Globus pallidus (tissue), 1 donor: Measurements from ENCODE around the gene UBLCP1.
"Not testable (repeated sequence)": the region's sequence is repeated elsewhere in the genome, so short reads cannot be mapped to it uniquely, and the experiment has no call there.

Source experiments
- DNase-seq: peaks from one replicate; pipeline ENCODE4 v3.0.0-alpha.2; 2015; ENCODE audit warnings: low spot score

The UBLCP1 gene, protein sequence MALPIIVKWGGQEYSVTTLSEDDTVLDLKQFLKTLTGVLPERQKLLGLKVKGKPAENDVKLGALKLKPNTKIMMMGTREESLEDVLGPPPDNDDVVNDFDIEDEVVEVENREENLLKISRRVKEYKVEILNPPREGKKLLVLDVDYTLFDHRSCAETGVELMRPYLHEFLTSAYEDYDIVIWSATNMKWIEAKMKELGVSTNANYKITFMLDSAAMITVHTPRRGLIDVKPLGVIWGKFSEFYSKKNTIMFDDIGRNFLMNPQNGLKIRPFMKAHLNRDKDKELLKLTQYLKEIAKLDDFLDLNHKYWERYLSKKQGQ

GRCh38 chr5:159262859-159263568, at the start of gene UBLCP1:
UBLCP1 (plus strand) TSS chr5:159263290; CDS start chr5:159268916, 5,626 bp downstream.
- DNase-seq = peak; percentile 79

- no peak for DNase-seq
Measured at GRCh38 chr5:159214486-159215271, 48.4 kb upstream of the UBLCP1 start.

DNA sequence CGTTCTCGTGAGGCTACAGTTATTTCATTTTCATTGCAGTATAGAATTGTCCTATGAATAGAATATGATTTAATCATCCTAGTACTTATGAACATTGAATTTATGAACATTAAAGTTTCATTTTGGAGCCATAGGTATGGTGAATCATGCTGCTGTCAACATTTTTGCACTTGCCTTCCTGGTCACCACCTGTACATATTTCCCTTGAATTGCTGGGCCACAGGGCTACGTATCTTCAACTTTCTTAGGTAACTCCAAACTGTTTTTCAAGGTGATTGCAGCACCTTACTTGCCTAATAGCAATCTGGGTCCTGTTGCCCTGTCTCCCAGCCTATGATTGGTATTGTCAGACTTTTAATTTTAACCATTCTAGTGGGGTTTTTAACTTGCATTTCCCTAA, 47.2 kb upstream of the UBLCP1 start:
- DNase-seq = no peak

DNA sequence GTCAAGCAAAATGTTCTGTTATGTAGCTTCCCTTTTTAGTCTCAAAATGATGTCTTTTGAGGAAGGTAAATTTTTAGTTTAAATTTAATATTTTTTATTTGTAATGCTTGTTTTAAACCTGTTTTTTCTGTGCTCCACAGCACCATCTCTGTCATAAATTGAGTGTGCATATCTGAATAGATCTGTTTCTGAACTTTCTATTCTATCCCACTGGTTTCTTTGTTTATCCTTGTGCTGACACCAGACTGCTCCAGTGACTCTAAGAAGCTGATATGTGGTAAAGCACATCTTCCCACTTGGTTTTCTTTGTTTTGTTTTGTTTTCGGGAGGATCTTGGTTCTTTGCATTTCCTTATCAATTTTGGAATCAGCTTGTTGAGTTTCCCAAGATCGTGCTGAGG, 46.6 kb upstream of the UBLCP1 start:
- DNase-seq = no peak

GRCh38 chr5:159217236-159217635, 45.9 kb upstream of the UBLCP1 start:
- no peak for DNase-seq

- no peak for DNase-seq
Measured at GRCh38 chr5:159218595-159219023, 44.5 kb upstream of the UBLCP1 start.

GRCh38 chr5:159220206-159220605, 42.9 kb upstream of the UBLCP1 start:
- DNase-seq = no peak

DNA sequence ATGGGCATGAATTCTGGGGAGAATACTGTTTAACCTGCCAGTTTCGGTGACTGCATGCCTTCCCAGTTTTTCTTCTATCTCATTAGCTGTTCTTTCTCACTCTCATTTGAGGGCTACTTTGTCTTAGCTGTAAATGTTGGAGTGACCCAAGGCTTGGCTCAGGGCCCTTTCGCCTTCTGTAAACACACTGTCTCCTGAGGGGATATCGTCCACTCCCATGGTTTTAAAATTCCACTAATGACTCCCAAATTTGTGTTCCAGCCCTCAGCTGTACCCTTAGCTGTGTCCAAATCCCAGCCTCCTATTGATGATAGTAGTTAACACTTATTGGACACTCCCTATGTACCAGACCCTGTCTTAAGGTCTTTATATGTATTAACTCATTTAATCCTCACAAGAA, 39.6 kb upstream of the UBLCP1 start:
- DNase-seq = no peak

- no peak for DNase-seq
Measured at GRCh38 chr5:159224471-159224870, 38.6 kb upstream of the UBLCP1 start.

GRCh38 chr5:159226451-159226850, 36.6 kb upstream of the UBLCP1 start:
- DNase-seq = no peak

GRCh38 chr5:159227452-159227851, 35.6 kb upstream of the UBLCP1 start:
- DNase-seq = no peak

- not testable (repeated sequence) for DNase-seq
Measured at GRCh38 chr5:159228097-159228496, 35.0 kb upstream of the UBLCP1 start.

GRCh38 chr5:159230657-159231056, 32.4 kb upstream of the UBLCP1 start:
- DNase-seq = no peak

DNA sequence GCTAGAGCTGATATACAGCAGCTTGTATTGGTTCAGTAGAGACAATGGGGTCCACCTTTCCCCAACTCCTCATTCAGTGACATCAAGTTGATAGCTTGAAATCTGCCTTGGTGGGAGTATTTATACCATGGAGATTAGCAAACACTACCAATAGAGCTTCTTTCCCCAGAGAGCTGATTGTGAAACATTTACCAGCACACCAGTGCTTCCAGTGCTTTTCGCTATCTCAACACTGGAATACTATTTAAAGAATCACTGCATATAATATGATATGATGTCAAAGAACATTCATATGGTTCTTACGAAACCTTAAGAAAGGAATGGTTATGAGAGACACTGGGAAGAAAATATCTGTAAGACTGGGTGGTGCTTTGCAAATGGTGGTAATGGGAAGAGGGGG, 31.9 kb upstream of the UBLCP1 start:
- DNase-seq = no peak

DNA sequence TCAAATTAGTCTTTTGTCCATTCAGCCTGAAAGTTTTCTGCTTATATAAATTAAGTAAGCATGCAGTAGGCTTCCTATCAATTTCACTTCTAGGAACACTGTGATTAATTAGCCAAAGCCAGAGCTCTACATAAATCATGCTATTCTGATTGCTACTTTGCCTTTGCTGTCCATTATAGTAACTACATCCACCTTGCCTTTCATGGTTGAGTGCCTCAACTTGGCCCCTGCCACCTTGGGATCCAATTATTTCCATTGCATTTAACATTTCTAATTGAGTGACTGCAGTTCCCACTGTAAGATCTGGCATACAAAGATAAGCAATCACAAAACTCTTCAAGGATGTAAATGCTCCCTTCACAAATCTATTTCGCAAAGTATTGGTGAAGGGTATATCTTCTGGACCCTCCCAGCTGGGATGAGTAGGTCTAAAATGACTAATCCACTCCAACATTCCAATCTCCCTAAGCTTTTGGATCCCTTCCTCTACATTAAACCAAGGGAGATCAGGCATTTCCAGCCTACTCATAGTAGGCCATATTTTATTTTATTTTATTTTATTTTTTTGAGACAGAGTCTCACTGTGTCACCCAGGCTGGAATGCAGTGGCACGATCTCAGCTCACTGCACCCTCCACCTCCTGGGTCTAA, 27.1 kb upstream of the UBLCP1 start:
- not testable (repeated sequence) for DNase-seq

GRCh38 chr5:159240301-159240870, 22.7 kb upstream of the UBLCP1 start:
- DNase-seq = no peak

- DNase-seq = no peak
Measured at GRCh38 chr5:159241946-159242552, 21.0 kb upstream of the UBLCP1 start.

DNA sequence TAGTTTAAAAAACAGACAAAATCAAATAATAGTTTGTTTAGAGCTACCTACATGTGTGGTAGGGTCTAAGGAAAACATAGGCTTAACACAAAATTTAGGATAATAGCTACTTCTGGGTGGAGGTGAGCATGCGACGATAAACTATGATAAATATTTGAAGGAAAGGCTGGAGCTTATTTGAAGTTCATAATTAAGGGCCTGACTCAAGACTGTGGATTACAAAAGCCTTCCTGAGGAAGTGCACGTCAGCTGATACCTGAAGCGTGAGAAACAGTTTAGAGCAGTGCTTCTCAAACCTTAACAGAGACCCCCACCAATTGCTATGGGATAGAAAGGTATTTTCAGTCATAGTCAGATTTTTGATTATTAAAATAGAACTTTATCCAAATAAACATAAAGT, 20.4 kb upstream of the UBLCP1 start:
- DNase-seq = no peak

- no peak for DNase-seq
Measured at GRCh38 chr5:159243385-159243784, 19.7 kb upstream of the UBLCP1 start.

GRCh38 chr5:159244163-159244562, 18.9 kb upstream of the UBLCP1 start:
- no peak for DNase-seq

GRCh38 chr5:159244890-159245289, 18.2 kb upstream of the UBLCP1 start:
- DNase-seq = no peak
